T-helper 22 cell (primary cell): ENCODE measurements around the gene SNCB.

ENCODE experiments used
- DNase-seq: peaks from one replicate; pipeline ENCODE4 v3.0.0-alpha.2; 2020; ENCODE audit warnings: low read depth

The SNCB gene

DNA sequence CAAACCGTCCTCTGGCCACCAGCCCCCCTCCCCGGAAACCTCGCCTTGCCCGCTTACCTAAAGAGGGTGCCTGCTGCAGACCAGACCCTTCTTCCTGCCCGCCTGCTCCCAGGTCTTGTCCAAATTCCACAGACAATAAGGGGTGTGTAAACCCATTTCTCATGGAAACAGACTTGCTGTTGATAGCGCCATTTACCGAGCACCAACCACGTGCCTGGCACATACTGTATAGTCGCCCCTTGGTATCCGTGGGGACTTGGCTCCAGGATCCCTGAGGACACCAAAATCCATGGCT, 56.1 kb downstream of the SNCB start:
- DNase-seq = no peak

DNA sequence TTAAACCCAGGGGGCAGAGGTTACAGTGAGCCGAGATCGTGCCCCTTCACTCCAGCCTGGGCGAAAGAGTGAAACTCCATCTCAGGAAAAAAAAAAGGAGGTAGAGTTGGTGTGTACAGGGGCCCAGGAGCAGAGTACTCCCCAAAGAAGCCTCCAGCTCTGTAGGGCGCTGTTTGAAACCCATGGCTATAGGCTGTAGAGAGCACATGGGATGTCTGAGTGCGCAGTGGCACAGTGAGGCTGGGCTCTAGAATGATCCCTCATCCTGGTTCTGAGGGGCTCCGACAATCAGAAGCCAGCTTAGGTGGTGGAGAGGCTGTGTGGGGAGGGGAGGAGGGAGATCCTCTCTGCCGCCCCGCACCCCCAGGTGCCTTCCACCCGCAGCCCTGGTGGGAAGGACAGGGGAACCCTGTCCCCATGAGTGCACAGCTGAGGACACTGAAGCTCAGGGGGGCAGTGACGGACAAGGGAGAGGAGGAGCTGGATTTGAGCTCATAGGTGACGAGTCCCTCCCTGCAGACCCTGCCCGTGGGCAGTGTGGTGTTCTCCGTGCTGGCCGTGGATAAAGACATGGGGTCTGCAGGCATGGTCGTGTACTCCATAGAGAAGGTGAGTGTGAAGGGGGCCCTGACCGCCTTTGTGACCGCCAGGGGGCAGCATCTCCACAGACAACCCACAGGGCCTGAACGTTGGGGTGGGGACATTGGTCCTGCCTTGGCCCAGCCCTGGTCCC, 56.6 kb downstream of the SNCB start:
- peak; percentile 45 for DNase-seq
